Esophagus muscularis mucosa (tissue), 4 donors: Measurements from ENCODE around the gene CMTM8. TPM values are rescaled to one million over a fixed set of nuclear protein-coding genes. Genes with fewer than 3 reads are reported as not detected.

Experiments used
- DNase-seq: peaks from one replicate; pipeline ENCODE4 v3.0.0-alpha.2; 2017; ENCODE audit errors: extremely low spot score
- H3K27ac ChIP-seq, 4 donors: fragments of 200-600 bp; sonication (generic); replicated peaks in 1 of 4; 1 replicate in 3 of 4; 2 replicates in 1 of 4; pipeline ENCODE4 v1.5.1; 2016 to 2019; ENCODE audit warnings: mild to moderate bottlenecking in 1 of 4
- H3K27me3 ChIP-seq, 4 donors: fragments of 200-600 bp; sonication (generic); one replicate each; pipeline versions ENCODE4 v1.5.1 to v1.6.0; 2016 to 2019
- H3K36me3 ChIP-seq, 4 donors: fragments of 200-600 bp; sonication (generic); one replicate each; pipeline ENCODE4 v1.5.1; 2016 to 2019
- H3K4me1 ChIP-seq, 4 donors: fragments of 200-600 bp; sonication (generic); one replicate each; pipeline ENCODE4 v1.5.1; 2016 to 2019
- H3K4me3 ChIP-seq, 4 donors: fragments of 200-600 bp; sonication (generic); 1 replicate in 2 of 4; 2 replicates in 2 of 4; pipeline ENCODE4 v1.5.1; 2016 to 2019; ENCODE audit warnings: mild to moderate bottlenecking in 4 of 4, moderate library complexity in 1 of 4
- H3K9me3 ChIP-seq, 4 donors: fragments of 200-600 bp; sonication (generic); 1 replicate in 3 of 4; 2 replicates in 1 of 4; pipeline ENCODE4 v1.5.1; 2016 to 2019
- EP300 ChIP-seq: sonication (generic); formaldehyde crosslinking; IDR thresholded peaks from one replicate; pipeline ENCODE4 v1.6.1; 2017; ENCODE audit warnings: antibody characterized with exemption
- POLR2A ChIP-seq: fragments of 450-650 bp; IDR thresholded peaks from one replicate; pipeline ENCODE4 v1.6.1; 2017; ENCODE audit warnings: antibody characterized with exemption, moderate library complexity, mild to moderate bottlenecking, low read depth
- POLR2AphosphoS5 ChIP-seq, 2 donors: sonication (generic); formaldehyde crosslinking; IDR thresholded peaks; one replicate each; pipeline ENCODE4 v1.6.1; 2017; ENCODE audit warnings: antibody characterized with exemption in 2 of 2
- WGBS: methylation state at CpG from one replicate; pipeline ENCODE4 v1.1.5; 2018; 5-methylcytosine and 5-hydroxymethylcytosine counted together
- intact Hi-C: fragments of 100-400 bp; cut with DNase I; formaldehyde crosslinking; loops from one replicate; pipeline ENCODE4 v1.15.1; 2023
- total RNA-seq, 4 donors: library from RNA; depleted of rRNA; stranded (reverse); fragments of >200 nt; gene quantifications; one replicate each; pipeline versions ENCODE4 v1.1.0 to v1.2.1, GENCODE V29; 2016
- TF ChIP-seq, protein P1 (sequence below), 3 experiments: fragments of 200-600 bp in 2 of 3; fragments of 450-650 bp in 1 of 3; sonication (generic) in 2 of 3; IDR thresholded peaks; one replicate each; pipeline ENCODE4 v1.5.1; 2017 to 2019; ENCODE audit warnings: antibody characterized with exemption in 3 of 3, mild to moderate bottlenecking in 2 of 3, moderate library complexity in 1 of 3

Gene CMTM8
- total RNA-seq, 4 donors from 2014 or later, result 1.7 to 4.2 (median 3.8) TPM

DNA sequence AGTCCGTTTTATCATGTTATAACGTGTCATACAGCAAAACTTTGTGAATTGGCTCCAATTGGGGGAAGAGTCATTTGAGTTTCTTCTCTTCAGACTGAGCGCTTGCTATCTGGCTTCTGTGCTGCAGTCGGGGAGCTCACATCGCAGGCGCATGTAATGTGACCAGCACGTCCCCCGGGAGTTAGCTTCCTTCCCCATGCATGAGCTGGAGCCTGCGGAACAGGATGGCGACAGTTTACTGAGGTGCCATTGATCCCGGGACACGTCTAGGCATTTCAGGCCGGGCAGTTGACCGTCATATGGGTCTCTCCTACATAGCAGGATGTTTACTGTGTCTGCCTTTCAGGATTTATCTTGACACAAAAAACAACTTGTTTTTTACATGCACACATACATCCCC lies 44.8 kb downstream of the CMTM8 start:
- 68% methylated on average over 14 of the region's 14 CpGs for WGBS
- Histone ChIP-seq H3K4me3 (no peak overlapping the region), H3K4me1 (peaks cover 0 to 5% (median 0%) of the 10 kb centered on the region in 4 donors), H3K27ac (no peak overlapping the region), H3K36me3 (no peaks in the 10 kb centered on the region), H3K9me3 (no peaks in the 10 kb centered on the region), H3K27me3 (no peaks in the 10 kb centered on the region)
- intact Hi-C loops, result no loop called here
- no peak for DNase-seq
- TF ChIP-seq EP300, result no peak
- no peak for TF ChIP-seq POLR2A
- TF ChIP-seq, protein P1, sequence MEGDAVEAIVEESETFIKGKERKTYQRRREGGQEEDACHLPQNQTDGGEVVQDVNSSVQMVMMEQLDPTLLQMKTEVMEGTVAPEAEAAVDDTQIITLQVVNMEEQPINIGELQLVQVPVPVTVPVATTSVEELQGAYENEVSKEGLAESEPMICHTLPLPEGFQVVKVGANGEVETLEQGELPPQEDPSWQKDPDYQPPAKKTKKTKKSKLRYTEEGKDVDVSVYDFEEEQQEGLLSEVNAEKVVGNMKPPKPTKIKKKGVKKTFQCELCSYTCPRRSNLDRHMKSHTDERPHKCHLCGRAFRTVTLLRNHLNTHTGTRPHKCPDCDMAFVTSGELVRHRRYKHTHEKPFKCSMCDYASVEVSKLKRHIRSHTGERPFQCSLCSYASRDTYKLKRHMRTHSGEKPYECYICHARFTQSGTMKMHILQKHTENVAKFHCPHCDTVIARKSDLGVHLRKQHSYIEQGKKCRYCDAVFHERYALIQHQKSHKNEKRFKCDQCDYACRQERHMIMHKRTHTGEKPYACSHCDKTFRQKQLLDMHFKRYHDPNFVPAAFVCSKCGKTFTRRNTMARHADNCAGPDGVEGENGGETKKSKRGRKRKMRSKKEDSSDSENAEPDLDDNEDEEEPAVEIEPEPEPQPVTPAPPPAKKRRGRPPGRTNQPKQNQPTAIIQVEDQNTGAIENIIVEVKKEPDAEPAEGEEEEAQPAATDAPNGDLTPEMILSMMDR (IDR thresholded peaks at IDR 0.05), result no peak
- TF ChIP-seq POLR2AphosphoS5 (IDR thresholded peaks at IDR 0.05), result no peak

DNA sequence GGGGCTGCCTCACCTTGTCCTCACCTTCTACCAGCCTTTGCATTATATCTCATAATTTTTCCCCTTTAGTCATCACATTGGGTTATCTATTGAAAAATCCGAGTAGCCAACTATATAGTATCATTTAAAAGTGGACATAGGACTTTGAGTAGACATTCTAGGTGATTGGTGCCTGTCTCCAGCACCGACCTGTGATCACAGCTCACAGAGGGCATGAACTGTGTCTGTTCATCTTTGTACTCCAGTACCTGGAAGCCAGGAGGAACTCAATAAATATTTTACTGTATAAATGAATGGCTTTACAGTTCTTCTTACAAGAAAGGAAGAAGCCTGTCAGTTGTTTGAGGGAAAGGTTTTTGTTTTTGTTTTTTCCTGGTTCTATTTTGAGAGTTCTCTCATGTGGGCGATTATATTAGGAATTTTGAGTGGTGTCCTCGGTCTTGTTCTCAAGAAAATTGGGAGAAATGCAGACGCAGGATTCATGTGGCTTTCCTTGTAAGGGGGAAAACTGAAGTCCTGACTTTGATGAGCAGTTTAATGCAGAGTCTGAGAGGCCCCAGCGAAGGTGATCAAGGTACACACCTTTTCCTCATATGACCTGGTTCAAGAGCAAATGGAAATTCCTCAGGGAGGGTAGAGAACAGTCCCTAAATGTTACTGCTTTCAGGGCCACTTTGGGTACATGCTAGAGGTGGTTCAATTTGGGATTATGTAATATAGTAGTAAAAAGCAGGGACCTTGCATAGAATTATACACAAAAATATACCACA lies 46.1 kb downstream of the CMTM8 start:
- H3K36me3 ChIP-seq, result no peaks in the 10 kb centered on the region
- peaks cover 0 to 5% (median 0%) of the 10 kb centered on the region in 4 donors for H3K4me1 ChIP-seq
- no peak for DNase-seq
- 84% methylated on average over 6 of the region's 6 CpGs for WGBS
- H3K4me3 ChIP-seq, result no peak overlapping the region
- H3K27ac ChIP-seq, result no peak overlapping the region
- H3K27me3 ChIP-seq, result no peaks in the 10 kb centered on the region
- no peaks in the 10 kb centered on the region for H3K9me3 ChIP-seq
- intact Hi-C loops, result no loop called here
- TF ChIP-seq EP300 (no peak), POLR2AphosphoS5 (IDR thresholded peaks at IDR 0.05) (no peak), POLR2A (no peak)
- TF ChIP-seq, protein P1 (IDR thresholded peaks at IDR 0.05), result no peak

DNA sequence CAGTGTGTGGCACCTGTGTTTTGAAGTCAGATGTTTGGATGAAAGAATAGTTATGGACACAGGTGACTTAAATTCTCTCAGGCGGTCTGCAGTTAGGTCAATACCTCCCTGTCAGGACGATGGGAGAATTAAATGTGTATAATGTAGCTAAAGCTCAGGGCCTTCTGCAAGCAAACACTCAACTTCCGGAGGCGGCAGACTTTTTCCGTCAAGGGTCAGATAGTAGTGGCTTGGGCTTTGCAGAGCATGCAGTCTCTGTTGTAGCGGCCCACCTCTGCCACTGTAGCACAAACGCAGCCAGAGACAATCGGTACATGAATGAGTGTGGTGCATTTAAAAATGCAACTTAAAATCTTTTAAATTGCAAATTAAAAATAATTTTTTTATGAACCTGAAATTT lies 47.4 kb downstream of the CMTM8 start:
- intact Hi-C loops, result no loop called here
- no peaks in the 10 kb centered on the region for H3K27me3 ChIP-seq
- no peak overlapping the region for H3K27ac ChIP-seq
- TF ChIP-seq, protein P1 (IDR thresholded peaks at IDR 0.05), result no peak
- TF ChIP-seq EP300 (no peak), POLR2AphosphoS5 (IDR thresholded peaks at IDR 0.05) (no peak), POLR2A (no peak)
- no peaks in the 10 kb centered on the region for H3K36me3 ChIP-seq
- H3K4me3 ChIP-seq, result no peak overlapping the region
- WGBS, result 72% methylated on average over 8 of the region's 8 CpGs
- no peak for DNase-seq
- H3K9me3 ChIP-seq, result no peaks in the 10 kb centered on the region
- H3K4me1 ChIP-seq, result peaks cover 0 to 5% (median 0%) of the 10 kb centered on the region in 4 donors

DNA sequence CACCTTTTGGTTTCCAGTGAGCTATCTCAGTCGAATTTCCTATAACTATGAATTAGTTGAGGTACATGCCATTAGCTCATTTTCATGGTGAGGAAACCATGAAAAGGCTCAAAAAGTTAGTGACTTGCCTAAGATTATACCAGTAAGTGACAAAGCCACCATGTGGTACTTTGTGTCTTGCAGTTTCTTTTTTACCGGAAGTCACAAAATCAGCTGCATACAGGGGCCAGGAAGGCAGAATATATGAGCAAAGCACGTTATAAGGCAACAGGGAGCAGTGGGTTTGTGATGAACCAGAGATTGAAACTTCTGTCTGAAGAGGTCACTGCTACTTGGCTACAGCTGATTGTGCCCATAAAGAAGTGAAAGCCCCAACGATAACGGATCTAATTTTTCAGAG lies 50.3 kb downstream of the CMTM8 start:
- Histone ChIP-seq H3K4me1 (no peaks in the 10 kb centered on the region), H3K36me3 (no peaks in the 10 kb centered on the region), H3K9me3 (no peaks in the 10 kb centered on the region), H3K27me3 (no peaks in the 10 kb centered on the region), H3K4me3 (no peak overlapping the region), H3K27ac (no peak overlapping the region)
- 83% methylated on average over 5 of the region's 5 CpGs for WGBS
- DNase-seq, result no peak
- TF ChIP-seq POLR2AphosphoS5 (IDR thresholded peaks at IDR 0.05) (no peak), POLR2A (no peak), EP300 (no peak)
- TF ChIP-seq, protein P1 (IDR thresholded peaks at IDR 0.05), result no peak
- intact Hi-C loops, result no loop called here

DNA sequence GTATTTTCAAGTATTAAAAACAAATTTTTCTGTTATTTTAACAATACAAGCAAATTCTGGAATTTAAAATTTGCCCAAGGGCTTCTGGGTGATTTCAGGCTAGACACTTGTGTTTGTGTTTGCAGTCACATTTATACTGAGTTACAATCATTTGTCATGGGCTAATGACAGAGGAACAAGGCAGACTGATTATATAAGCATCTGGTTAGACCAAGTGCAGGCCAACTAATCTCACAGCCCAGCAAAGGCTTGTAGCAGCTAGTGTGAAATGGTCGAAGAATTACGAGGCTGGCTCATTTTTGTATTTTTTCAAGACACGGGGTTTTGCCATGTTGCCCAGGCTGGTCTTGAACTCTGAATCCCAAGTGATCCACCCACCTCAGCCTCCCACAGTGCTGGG lies 52.1 kb downstream of the CMTM8 start:
- no peaks in the 10 kb centered on the region for H3K9me3 ChIP-seq
- no peaks in the 10 kb centered on the region for H3K27me3 ChIP-seq
- WGBS, result 70% methylated on average over 3 of the region's 3 CpGs
- H3K27ac ChIP-seq, result no peak overlapping the region
- no peak for TF ChIP-seq POLR2A
- TF ChIP-seq, protein P1 (IDR thresholded peaks at IDR 0.05), result no peak
- intact Hi-C loops, result loop anchor here (10.0 kb wide), 1 partner anchor 116 kb away; no protein-coding TSS in a partner anchor
- no peak overlapping the region for H3K4me3 ChIP-seq
- DNase-seq, result no peak
- H3K4me1 ChIP-seq, result no peaks in the 10 kb centered on the region
- H3K36me3 ChIP-seq, result no peaks in the 10 kb centered on the region
